Natural killer cell (primary cell): Measurements from ENCODE around the gene COX7A1. TPM values are rescaled to one million over a fixed set of nuclear protein-coding genes. Genes with fewer than 3 reads are reported as not detected.

Source experiments
- ATAC-seq, 3 donors: fragments of 150-1000 bp in 2 of 3; fragments of 200-7000 bp in 1 of 3; cut with Tn5 transposase; 1 replicate in 1 of 3; 2 replicates in 2 of 3; pipeline ENCODE4 v1.10.0; 2021; ENCODE audit warnings: mild to moderate bottlenecking in 2 of 3, moderate library complexity in 2 of 3
- DNase-seq, 2 donors: peaks; one replicate each; pipeline versions ENCODE4 v3.0.0 to v3.0.0-alpha.2; 2013 to 2021; ENCODE audit warnings: mixed read lengths in 1 of 2
- H3K27ac ChIP-seq: one replicate; pipeline ENCODE4 v1.5.1; 2013; ENCODE audit warnings: mild to moderate bottlenecking, low read length
- H3K27me3 ChIP-seq: one replicate; pipeline ENCODE4 v1.6.1; 2013; ENCODE audit warnings: low read length; ENCODE audit not compliant: control insufficient read depth, insufficient read depth
- H3K36me3 ChIP-seq: one replicate; pipeline ENCODE4 v1.6.1; 2013; ENCODE audit warnings: low read length; ENCODE audit not compliant: control insufficient read depth, insufficient read depth
- H3K4me1 ChIP-seq: one replicate; pipeline ENCODE4 v1.6.1; 2013; ENCODE audit warnings: low read length; ENCODE audit not compliant: control insufficient read depth, insufficient read depth
- H3K4me3 ChIP-seq: one replicate; pipeline ENCODE4 v1.5.1; 2013; ENCODE audit warnings: low read length
- H3K9me3 ChIP-seq: one replicate; pipeline ENCODE4 v1.6.1; 2013; ENCODE audit warnings: low read length; ENCODE audit not compliant: control insufficient read depth, insufficient read depth
- H3K27ac Mint-ChIP-seq, 2 donors: one replicate each; pipeline ENCODE4 v1.8.0; 2022; ENCODE audit warnings: mild to moderate bottlenecking in 2 of 2, mixed read lengths in 2 of 2, moderate library complexity in 1 of 2
- H3K27me3 Mint-ChIP-seq, 2 donors: one replicate each; pipeline ENCODE4 v1.8.0; 2022; ENCODE audit warnings: low read depth in 2 of 2, mixed read lengths in 2 of 2
- H3K36me3 Mint-ChIP-seq: one replicate; pipeline ENCODE4 v1.8.0; 2022; ENCODE audit warnings: mixed read lengths
- H3K4me1 Mint-ChIP-seq, 2 donors: one replicate each; pipeline ENCODE4 v1.8.0; 2022; ENCODE audit warnings: mixed read lengths in 2 of 2
- H3K4me3 Mint-ChIP-seq: one replicate; pipeline ENCODE4 v1.8.0; 2022; ENCODE audit warnings: mild to moderate bottlenecking, moderate library complexity, mixed read lengths
- H3K9me3 Mint-ChIP-seq, 2 donors: one replicate each; pipeline ENCODE4 v1.8.0; 2022; ENCODE audit warnings: mixed read lengths in 2 of 2
- CTCF ChIP-seq: fragments of 200-600 bp; IDR thresholded peaks from one replicate; pipeline ENCODE4 v1.8.0; 2022; ENCODE audit warnings: antibody characterized with exemption
- WGBS: methylation state at CpG from one replicate; pipeline ENCODE4 v1.1.7; 2013; ENCODE audit warnings: missing lambda C conversion rate; ENCODE audit not compliant: insufficient coverage; 5-methylcytosine and 5-hydroxymethylcytosine counted together
- intact Hi-C: fragments of 100-400 bp; cut with micrococcal nuclease; formaldehyde crosslinking; loops from one replicate; pipeline ENCODE4 v1.14.2; 2022
- total RNA-seq, 4 donors: library from RNA; stranded (reverse); fragments of 120-200 nt in 1 of 4; gene quantifications; one replicate each; pipeline versions ENCODE4 v1.2.3 to v1.2.4, GENCODE V29; 2013 to 2022

The COX7A1 gene
- total RNA-seq, 3 donors from 2014 or later (not counting 1 experiment from before 2014, with no cell fraction given): not detected

- no peak for DNase-seq
- H3K27me3 Mint-ChIP-seq: no peaks in the 10 kb centered on the region
- intact Hi-C loops: no loop called here
- 96% methylated on average over 47 of the region's 47 CpGs for WGBS
- H3K4me1 Mint-ChIP-seq: peaks cover 0 to 29% of the 10 kb centered on the region in 2 donors
- Histone ChIP-seq H3K4me1 (peaks cover 5% of the 10 kb centered on the region), H3K27me3 (no peaks in the 10 kb centered on the region), H3K36me3 (peaks cover 43% of the 10 kb centered on the region), H3K27ac (no peak overlapping the region), H3K4me3 (no peak overlapping the region), H3K9me3 (no peaks in the 10 kb centered on the region)
- no peak for TF ChIP-seq CTCF
- ATAC-seq: no peak
- peak overlapping the region; percentile 17 for H3K4me3 Mint-ChIP-seq
- no peaks in the 10 kb centered on the region for H3K9me3 Mint-ChIP-seq
- peaks cover 3% of the 10 kb centered on the region for H3K36me3 Mint-ChIP-seq
- H3K27ac Mint-ChIP-seq: peak overlapping the region in 1 of 2 donors; percentile 40
These were observed 866 bp downstream of the COX7A1 start for GRCh38 chr19:36151144-36152018.

GRCh38 chr19:36150586-36150985 is 1.7 kb downstream of the COX7A1 start:
- ATAC-seq: no peak
- Mint-ChIP-seq H3K27ac (peak overlapping the region in 1 of 2 donors; percentile 73), H3K36me3 (peaks cover 6% of the 10 kb centered on the region), H3K9me3 (no peaks in the 10 kb centered on the region), H3K4me1 (peaks cover 0 to 28% of the 10 kb centered on the region in 2 donors), H3K27me3 (no peaks in the 10 kb centered on the region), H3K4me3 (no peak overlapping the region)
- 85% methylated on average over 5 of the region's 5 CpGs for WGBS
- DNase-seq: no peak
- intact Hi-C loops: no loop called here
- H3K9me3 ChIP-seq: no peaks in the 10 kb centered on the region
- H3K4me3 ChIP-seq: no peak overlapping the region
- H3K27me3 ChIP-seq: no peaks in the 10 kb centered on the region
- TF ChIP-seq CTCF: no peak
- peaks cover 51% of the 10 kb centered on the region for H3K36me3 ChIP-seq
- H3K27ac ChIP-seq: no peak overlapping the region
- H3K4me1 ChIP-seq: peaks cover 5% of the 10 kb centered on the region

GRCh38 chr19:36149673-36150406 is 2.4 kb downstream of the COX7A1 start:
- H3K27ac Mint-ChIP-seq: peak overlapping the region in 1 of 2 donors; percentile 73
- H3K9me3 Mint-ChIP-seq: no peaks in the 10 kb centered on the region
- Histone ChIP-seq H3K4me1 (peaks cover 5% of the 10 kb centered on the region), H3K36me3 (peaks cover 56% of the 10 kb centered on the region), H3K27ac (no peak overlapping the region), H3K27me3 (no peaks in the 10 kb centered on the region), H3K4me3 (no peak overlapping the region), H3K9me3 (no peaks in the 10 kb centered on the region)
- ATAC-seq (no peak), DNase-seq (no peak)
- 95% methylated on average over 13 of the region's 13 CpGs for WGBS
- no peak overlapping the region for H3K4me3 Mint-ChIP-seq
- peaks cover 0 to 23% of the 10 kb centered on the region in 2 donors for H3K4me1 Mint-ChIP-seq
- intact Hi-C loops: no loop called here
- H3K36me3 Mint-ChIP-seq: peaks cover 6% of the 10 kb centered on the region
- no peaks in the 10 kb centered on the region for H3K27me3 Mint-ChIP-seq
- TF ChIP-seq CTCF: no peak
